Gastrocnemius medialis (tissue), 4 donors: ENCODE measurements around the gene PPP1R12A. TPM values are rescaled to one million over a fixed set of nuclear protein-coding genes. Genes with fewer than 3 reads are reported as not detected.

Source experiments
- ATAC-seq, 2 donors: fragments of 150-250 bp; one replicate each; pipeline ENCODE4 v1.9.1; 2016
- DNase-seq, 2 donors: peaks; one replicate each; pipeline ENCODE4 v3.0.0-alpha.2; 2019
- H3K27ac ChIP-seq, 4 donors: fragments of 200-600 bp; sonication (generic); 1 replicate in 1 of 4; 2 replicates in 3 of 4; pipeline ENCODE4 v1.5.1; 2016 to 2018; ENCODE audit warnings: mild to moderate bottlenecking in 2 of 4, moderate library complexity in 1 of 4
- H3K27me3 ChIP-seq, 3 donors: fragments of 200-600 bp; sonication (generic) in 2 of 3; 1 replicate in 1 of 3; 2 replicates in 2 of 3; pipeline versions ENCODE4 v1.5.1 to v1.6.0; 2016 to 2019; ENCODE audit warnings: mild to moderate bottlenecking in 1 of 3, moderate library complexity in 1 of 3
- H3K36me3 ChIP-seq, 2 donors: fragments of 200-600 bp; sonication (generic) in 1 of 2; one replicate each; pipeline ENCODE4 v1.5.1; 2017 to 2018
- H3K4me1 ChIP-seq, 2 donors: fragments of 200-600 bp; sonication (generic) in 1 of 2; one replicate each; pipeline ENCODE4 v1.5.1; 2016 to 2017; ENCODE audit warnings: mild to moderate bottlenecking in 2 of 2
- H3K4me3 ChIP-seq, 4 donors: fragments of 200-600 bp; sonication (generic) in 3 of 4; 1 replicate in 1 of 4; 2 replicates in 3 of 4; pipeline ENCODE4 v1.5.1; 2016 to 2019; ENCODE audit warnings: mild to moderate bottlenecking in 2 of 4
- H3K9me3 ChIP-seq, 3 donors: fragments of 200-600 bp; sonication (generic) in 2 of 3; 1 replicate in 1 of 3; 2 replicates in 2 of 3; pipeline ENCODE4 v1.5.1; 2016 to 2019
- POLR2A ChIP-seq, 2 donors: fragments of 450-650 bp; IDR thresholded peaks; one replicate each; pipeline ENCODE4 v1.6.1; 2017; ENCODE audit warnings: antibody characterized with exemption in 2 of 2, mild to moderate bottlenecking in 2 of 2, moderate library complexity in 2 of 2
- in situ Hi-C, 4 donors: fragments of 200-750 bp; cut with MboI; loops; one replicate each; pipeline versions ENCODE4 v1.15.0 to v1.8.0; 2017; ENCODE audit warnings: low sequenced_read_pairs in 4 of 4
- intact Hi-C: fragments of 100-400 bp; cut with DNase I; formaldehyde crosslinking; loops from one replicate; pipeline ENCODE4 v1.15.1; 2023; ENCODE audit warnings: low total_unique reads
- total RNA-seq, 4 donors: library from RNA; depleted of rRNA; stranded (reverse); fragments of >200 nt; gene quantifications; one replicate each; pipeline versions ENCODE4 v1.1.0 to v1.2.3, GENCODE V29; 2016
- TF ChIP-seq, protein P1 (sequence below), 5 experiments: fragments of 450-650 bp in 3 of 5; fragments of 200-600 bp in 2 of 5; sonication (generic) in 2 of 5; IDR thresholded peaks in 4 of 5; conservative IDR thresholded peaks in 1 of 5; 1 replicate in 4 of 5; 2 replicates in 1 of 5; pipeline ENCODE4 v1.5.1; 2016 to 2019; ENCODE audit warnings: antibody characterized with exemption in 5 of 5, mild to moderate bottlenecking in 3 of 5, moderate library complexity in 3 of 5

PPP1R12A gene
- total RNA-seq, 4 donors from 2014 or later: 38.0 to 65.7 (median 47.2) TPM

DNA sequence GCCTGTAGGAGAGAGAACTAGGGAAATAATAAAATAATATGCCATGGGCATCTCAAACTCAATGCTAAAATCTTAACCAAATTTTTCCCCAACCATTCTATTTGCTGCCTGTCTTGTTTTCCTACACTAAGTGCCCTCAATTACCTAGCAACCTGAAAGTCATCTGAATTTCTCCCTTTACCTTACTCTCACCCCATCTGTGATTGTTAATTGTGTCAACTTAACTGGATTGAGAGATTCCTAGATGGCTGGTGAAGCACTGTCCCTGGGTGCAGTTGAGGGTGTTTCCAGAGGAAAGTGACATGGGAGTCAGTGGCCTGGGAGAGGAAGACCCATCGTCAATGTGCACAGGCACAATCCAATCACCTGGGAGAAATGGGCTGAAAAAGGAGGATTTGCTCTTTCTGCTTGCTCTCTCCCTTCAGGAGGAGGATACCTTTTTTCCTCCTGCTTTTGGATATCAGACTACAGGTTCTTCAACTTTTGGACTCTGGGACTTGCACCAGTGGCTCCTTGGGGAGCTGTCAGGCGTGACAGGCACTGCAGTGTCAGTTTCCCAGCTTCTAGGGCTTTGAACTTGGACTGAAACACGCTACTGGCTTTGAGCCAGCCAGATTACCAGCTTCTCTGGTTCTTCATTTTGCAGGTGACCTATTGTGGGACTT is 100.1 kb downstream of the PPP1R12A start:
- peaks cover 15 to 19% of the 10 kb centered on the region in 2 donors for H3K4me1 ChIP-seq
- H3K9me3 ChIP-seq: peaks cover 0 to 6% (median 0%) of the 10 kb centered on the region in 3 donors
- intact Hi-C loops: no loop called here
- H3K27me3 ChIP-seq: no peaks in the 10 kb centered on the region
- peaks cover 0 to 20% of the 10 kb centered on the region in 2 donors for H3K36me3 ChIP-seq
- no peak overlapping the region for H3K27ac ChIP-seq
- H3K4me3 ChIP-seq: no peak overlapping the region
- DNase-seq (no peak), ATAC-seq (peak in 1 of 2 donors; percentile 8)
- in situ Hi-C loops: no loop called here
- TF ChIP-seq POLR2A (IDR thresholded peaks at IDR 0.05): no peak
- TF ChIP-seq, protein P1, sequence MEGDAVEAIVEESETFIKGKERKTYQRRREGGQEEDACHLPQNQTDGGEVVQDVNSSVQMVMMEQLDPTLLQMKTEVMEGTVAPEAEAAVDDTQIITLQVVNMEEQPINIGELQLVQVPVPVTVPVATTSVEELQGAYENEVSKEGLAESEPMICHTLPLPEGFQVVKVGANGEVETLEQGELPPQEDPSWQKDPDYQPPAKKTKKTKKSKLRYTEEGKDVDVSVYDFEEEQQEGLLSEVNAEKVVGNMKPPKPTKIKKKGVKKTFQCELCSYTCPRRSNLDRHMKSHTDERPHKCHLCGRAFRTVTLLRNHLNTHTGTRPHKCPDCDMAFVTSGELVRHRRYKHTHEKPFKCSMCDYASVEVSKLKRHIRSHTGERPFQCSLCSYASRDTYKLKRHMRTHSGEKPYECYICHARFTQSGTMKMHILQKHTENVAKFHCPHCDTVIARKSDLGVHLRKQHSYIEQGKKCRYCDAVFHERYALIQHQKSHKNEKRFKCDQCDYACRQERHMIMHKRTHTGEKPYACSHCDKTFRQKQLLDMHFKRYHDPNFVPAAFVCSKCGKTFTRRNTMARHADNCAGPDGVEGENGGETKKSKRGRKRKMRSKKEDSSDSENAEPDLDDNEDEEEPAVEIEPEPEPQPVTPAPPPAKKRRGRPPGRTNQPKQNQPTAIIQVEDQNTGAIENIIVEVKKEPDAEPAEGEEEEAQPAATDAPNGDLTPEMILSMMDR (IDR thresholded peaks at IDR 0.05 in 4 of 5, conservative IDR thresholded peaks at IDR 0.05 in 1 of 5): no peak

DNA sequence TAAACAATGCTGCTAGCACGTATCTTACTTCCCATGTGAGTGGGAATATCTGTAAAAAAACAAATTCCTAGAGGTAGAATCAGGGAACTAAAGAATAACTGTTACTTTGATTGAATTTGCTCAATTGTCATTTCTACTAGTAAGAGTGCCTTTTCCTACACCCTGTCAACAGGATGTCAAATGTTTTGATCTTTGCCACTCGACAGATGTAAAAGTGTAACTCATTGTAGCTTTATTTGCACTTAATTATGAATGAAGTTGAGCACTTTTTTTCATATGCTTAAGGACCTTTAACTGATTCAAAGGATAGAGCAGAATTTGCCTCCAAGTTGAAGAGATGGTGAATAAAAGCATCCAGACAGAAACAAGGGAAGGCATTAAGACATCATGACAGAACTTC is 104.5 kb downstream of the PPP1R12A start:
- Histone ChIP-seq H3K36me3 (peaks cover 0 to 8% of the 10 kb centered on the region in 2 donors), H3K27ac (no peak overlapping the region), H3K4me1 (peaks cover 5 to 13% of the 10 kb centered on the region in 2 donors), H3K9me3 (no peaks in the 10 kb centered on the region), H3K27me3 (no peaks in the 10 kb centered on the region), H3K4me3 (no peak overlapping the region)
- ATAC-seq: no peak
- intact Hi-C loops: no loop called here
- TF ChIP-seq POLR2A (IDR thresholded peaks at IDR 0.05): no peak
- TF ChIP-seq, protein P1 (IDR thresholded peaks at IDR 0.05 in 4 of 5, conservative IDR thresholded peaks at IDR 0.05 in 1 of 5): no peak
- DNase-seq: no peak
- in situ Hi-C loops: no loop called here

DNA sequence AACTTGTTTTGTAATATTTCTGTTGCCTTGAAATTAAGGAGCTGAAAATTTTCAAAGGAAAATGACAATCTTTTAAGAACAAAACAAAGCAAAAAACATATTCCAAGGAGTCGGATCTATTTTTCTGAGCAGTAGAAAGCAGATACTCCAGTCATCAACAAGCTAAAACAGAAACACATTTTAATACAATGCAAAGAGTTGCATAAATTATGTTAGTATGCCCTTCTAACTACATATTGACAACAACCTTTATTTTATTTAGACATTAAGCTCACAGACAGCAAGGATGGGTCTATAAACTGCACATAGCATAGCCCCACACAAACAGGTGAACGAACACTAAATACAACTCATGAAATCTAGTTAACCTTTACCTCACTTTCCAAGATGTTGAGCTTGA is 106.0 kb downstream of the PPP1R12A start:
- no peaks in the 10 kb centered on the region for H3K9me3 ChIP-seq
- H3K4me3 ChIP-seq: no peak overlapping the region
- peaks cover 0 to 18% of the 10 kb centered on the region in 2 donors for H3K4me1 ChIP-seq
- intact Hi-C loops (no loop called here), in situ Hi-C loops (no loop called here)
- no peak for ATAC-seq
- peaks cover 0 to 8% of the 10 kb centered on the region in 2 donors for H3K36me3 ChIP-seq
- no peaks in the 10 kb centered on the region for H3K27me3 ChIP-seq
- H3K27ac ChIP-seq: no peak overlapping the region
- no peak for TF ChIP-seq POLR2A (IDR thresholded peaks at IDR 0.05)
- TF ChIP-seq, protein P1 (IDR thresholded peaks at IDR 0.05 in 4 of 5, conservative IDR thresholded peaks at IDR 0.05 in 1 of 5): no peak
- no peak for DNase-seq

DNA sequence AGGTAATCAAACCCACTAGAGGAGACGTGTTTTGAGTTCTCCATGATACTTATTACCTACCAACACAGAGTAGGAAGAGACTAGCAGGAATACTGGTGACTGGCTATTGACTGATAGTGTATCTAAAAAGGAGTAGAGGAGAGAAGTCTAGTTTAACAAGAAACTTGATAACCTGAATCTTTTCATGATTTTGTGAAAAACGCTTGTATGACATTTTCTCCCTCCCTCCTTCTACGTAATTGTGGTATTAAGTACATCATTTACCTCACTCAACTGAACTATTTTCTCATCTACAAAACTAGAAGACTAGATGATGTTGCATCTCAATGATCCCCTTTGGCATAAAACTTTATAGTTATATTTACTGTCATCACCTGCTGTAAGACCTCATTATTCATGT is 107.4 kb downstream of the PPP1R12A start:
- intact Hi-C loops (no loop called here), in situ Hi-C loops (no loop called here)
- H3K27me3 ChIP-seq: no peaks in the 10 kb centered on the region
- no peak overlapping the region for H3K27ac ChIP-seq
- ATAC-seq: no peak
- H3K4me3 ChIP-seq: no peak overlapping the region
- peaks cover 0 to 8% of the 10 kb centered on the region in 2 donors for H3K36me3 ChIP-seq
- TF ChIP-seq POLR2A (IDR thresholded peaks at IDR 0.05): no peak
- TF ChIP-seq, protein P1 (IDR thresholded peaks at IDR 0.05 in 4 of 5, conservative IDR thresholded peaks at IDR 0.05 in 1 of 5): no peak
- no peaks in the 10 kb centered on the region for H3K9me3 ChIP-seq
- H3K4me1 ChIP-seq: peaks cover 0 to 17% of the 10 kb centered on the region in 2 donors
- DNase-seq: no peak
